Keratinocyte (primary cell): ENCODE results near the gene IL4R. TPM values are rescaled to one million over a fixed set of nuclear protein-coding genes. Genes with fewer than 3 reads are reported as not detected.

Experiments
- DNase-seq: peaks from one replicate; pipeline ENCODE4 v3.0.0-alpha.2; 2011; ENCODE audit warnings: low read depth, missing footprints, low spot score
- FAIRE-seq: peaks from 2 replicates; lab custom pipeline; 2011; peaks lifted over from hg19 to GRCh38; lab: Jason Lieb, UNC
- H2AFZ ChIP-seq: 2 replicates; pipeline ENCODE4 v1.6.0; 2012; ENCODE audit warnings: low read length, control low read depth, inconsistent platforms; ENCODE audit not compliant: control insufficient read depth
- H3K27ac ChIP-seq: 2 replicates; pipeline ENCODE4 v1.5.1; 2011; ENCODE audit warnings: low read length; ENCODE audit not compliant: control insufficient read depth, insufficient read depth
- H3K27me3 ChIP-seq: 3 replicates; pipeline ENCODE4 v1.6.0; 2011; ENCODE audit warnings: low read length; ENCODE audit not compliant: control insufficient read depth, insufficient read depth; ENCODE audit errors: extremely low read depth
- H3K36me3 ChIP-seq, 2 experiments: 2 replicates in 1 of 2; 3 replicates in 1 of 2; pipeline ENCODE4 v1.5.1; 2011; ENCODE audit warnings: low read length in 2 of 2, mild to moderate bottlenecking in 1 of 2; ENCODE audit not compliant: control insufficient read depth in 2 of 2, insufficient read depth in 2 of 2; ENCODE audit errors: extremely low read depth in 1 of 2
- H3K4me1 ChIP-seq: 3 replicates; pipeline ENCODE4 v1.5.1; 2011; ENCODE audit warnings: low read length; ENCODE audit not compliant: control insufficient read depth, insufficient read depth; ENCODE audit errors: extremely low read depth
- H3K4me2 ChIP-seq: 3 replicates; pipeline ENCODE4 v1.6.0; 2011; ENCODE audit warnings: low read depth, low read length; ENCODE audit not compliant: control insufficient read depth, insufficient read depth; ENCODE audit errors: extremely low read depth
- H3K4me3 ChIP-seq, 3 experiments: fragments of 200-600 bp in 1 of 3; sonication (generic) in 1 of 3; 2 replicates in 2 of 3; 3 replicates in 1 of 3; pipeline ENCODE4 v1.5.1; 2011 to 2016; ENCODE audit warnings: low read length in 3 of 3, mild to moderate bottlenecking in 3 of 3, control low read depth in 2 of 3, inconsistent platforms in 1 of 3, low read depth in 1 of 3, mixed read lengths in 1 of 3, mixed run types in 1 of 3, moderate library complexity in 1 of 3; ENCODE audit not compliant: control insufficient read depth in 2 of 3, insufficient read depth in 2 of 3; ENCODE audit errors: extremely low read depth in 1 of 3
- H3K79me2 ChIP-seq: 2 replicates; pipeline ENCODE4 v1.6.0; 2012; ENCODE audit warnings: low read length; ENCODE audit not compliant: control insufficient read depth, insufficient read depth
- H3K9ac ChIP-seq: 3 replicates; pipeline ENCODE4 v1.6.0; 2011; ENCODE audit warnings: low read length; ENCODE audit not compliant: control insufficient read depth, insufficient read depth; ENCODE audit errors: extremely low read depth
- H3K9me1 ChIP-seq: 3 replicates; pipeline ENCODE4 v1.6.0; 2011; ENCODE audit warnings: low read length; ENCODE audit not compliant: control insufficient read depth, insufficient read depth; ENCODE audit errors: extremely low read depth
- H3K9me3 ChIP-seq: 2 replicates; pipeline ENCODE4 v1.5.1; 2012; ENCODE audit warnings: low read depth, low read length; ENCODE audit not compliant: control insufficient read depth
- H4K20me1 ChIP-seq: 3 replicates; pipeline ENCODE4 v1.6.0; 2011; ENCODE audit warnings: low read length; ENCODE audit not compliant: control insufficient read depth, insufficient read depth; ENCODE audit errors: extremely low read depth
- EZH2 ChIP-seq: IDR thresholded peaks from one replicate; pipeline ENCODE4 v1.6.1; 2012; ENCODE audit warnings: inconsistent platforms, mild to moderate bottlenecking, low read length, moderate library complexity
- dilution Hi-C: fragments of 300-500 bp; cut with MboI; formaldehyde crosslinking; loops from one replicate; pipeline ENCODE4 v1.7.0; 2020; ENCODE audit warnings: low sequenced_read_pairs; ENCODE audit not compliant: extremely low pct_ligation_motif_present
- polyA plus RNA-seq, 5 experiments: library from polyadenylated mRNA; depleted of rRNA in 3 of 5; stranded (reverse) in 3 of 5; stranded (forward) in 1 of 5; unstranded in 1 of 5; fragments of >200 nt; gene quantifications; 1 replicate in 1 of 5; 2 replicates in 3 of 5; 3 replicates in 1 of 5; pipeline versions ENCODE4 v1.2.1 to v1.2.3, GENCODE V29; 2011 to 2012; ENCODE audit warnings: missing spikeins in 2 of 5, low read depth in 1 of 5, low replicate concordance in 1 of 5
- TF ChIP-seq, protein P1 (sequence below), 3 experiments: IDR thresholded peaks in 1 of 3; conservative IDR thresholded peaks in 1 of 3; optimal IDR thresholded peaks in 1 of 3; 2 replicates in 2 of 3; 3 replicates in 1 of 3; pipeline versions ENCODE3 to v1.5.1; 2011; ENCODE audit warnings: low read length in 3 of 3, mild to moderate bottlenecking in 3 of 3, moderate library complexity in 2 of 3, control low read depth in 1 of 3, inconsistent platforms in 1 of 3; ENCODE audit not compliant: insufficient read depth in 2 of 3; ENCODE audit errors: extremely low read depth in 1 of 3

Gene IL4R
- polyA plus RNA-seq, 1 donor (not counting 4 experiments of a cell fraction or from before 2014, with no cell fraction given), result 60.5 TPM

DNA sequence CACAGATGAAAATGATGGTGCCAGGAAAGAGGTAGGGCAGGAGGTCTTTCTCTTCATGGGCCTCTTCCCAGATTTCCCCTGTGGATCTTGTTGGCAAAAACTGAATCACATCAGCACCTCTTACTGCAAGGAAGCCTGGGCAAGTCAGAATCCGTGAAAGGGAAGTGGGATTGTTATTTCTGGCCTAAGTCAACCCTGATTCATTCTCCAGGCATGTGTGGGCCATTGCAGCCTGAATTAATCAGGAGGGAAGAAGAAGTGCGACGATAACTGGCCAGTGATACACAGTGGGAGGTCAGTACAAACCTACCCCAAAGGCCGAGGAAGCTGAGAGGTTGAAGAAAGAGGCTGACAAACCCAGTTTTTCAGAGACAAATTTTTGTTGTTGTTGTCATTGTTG lies 27.3 kb upstream of the IL4R start:
- H3K4me2 ChIP-seq, result peak overlapping the region; percentile 51
- peak overlapping the region; percentile 39 for H3K27ac ChIP-seq

DNA sequence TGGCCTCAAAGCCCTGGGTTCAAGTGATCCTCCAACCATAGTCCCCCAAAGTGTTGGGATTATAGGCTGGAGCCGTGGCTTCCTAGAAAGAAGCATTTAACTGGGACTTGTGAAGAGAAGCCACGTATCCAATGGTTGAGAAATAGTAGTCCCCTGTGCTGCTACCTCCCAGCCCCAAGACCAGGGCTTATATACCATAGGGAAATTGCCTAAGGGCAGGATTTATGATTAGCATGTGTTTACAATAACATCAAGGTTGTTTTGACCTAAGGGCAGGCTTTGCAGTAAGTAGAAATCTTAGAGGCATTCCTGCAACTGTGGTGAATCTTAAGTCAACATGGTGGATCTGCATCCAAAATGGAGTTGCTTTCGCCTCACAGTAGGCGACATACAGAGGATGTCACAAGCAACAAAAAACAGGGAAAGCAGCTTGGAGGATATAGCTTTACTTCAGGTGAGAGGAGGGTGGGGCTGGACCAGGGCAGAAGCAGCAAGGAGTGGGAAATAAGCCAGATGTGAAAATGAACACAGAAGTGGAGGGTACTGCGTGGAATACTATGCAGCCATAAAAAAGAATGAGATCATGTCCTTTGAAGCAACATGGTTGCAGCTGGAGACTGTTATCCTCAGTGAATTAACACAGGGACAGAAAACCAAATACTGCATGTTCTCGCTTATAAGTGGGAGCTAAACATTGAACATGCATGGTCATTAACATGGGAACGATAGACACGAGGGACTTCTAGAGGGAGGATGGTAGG lies 26.5 kb upstream of the IL4R start:
- no peaks in the 10 kb centered on the region for H3K36me3 ChIP-seq
- no peak overlapping the region for H3K4me3 ChIP-seq
- peak overlapping the region; percentile 20 for H3K4me2 ChIP-seq
- FAIRE-seq (no peak), DNase-seq (no peak)
- H3K9ac ChIP-seq, result no peak overlapping the region
- no peaks in the 10 kb centered on the region for H4K20me1 ChIP-seq
- H3K79me2 ChIP-seq, result no peaks in the 10 kb centered on the region
- TF ChIP-seq, protein P1, sequence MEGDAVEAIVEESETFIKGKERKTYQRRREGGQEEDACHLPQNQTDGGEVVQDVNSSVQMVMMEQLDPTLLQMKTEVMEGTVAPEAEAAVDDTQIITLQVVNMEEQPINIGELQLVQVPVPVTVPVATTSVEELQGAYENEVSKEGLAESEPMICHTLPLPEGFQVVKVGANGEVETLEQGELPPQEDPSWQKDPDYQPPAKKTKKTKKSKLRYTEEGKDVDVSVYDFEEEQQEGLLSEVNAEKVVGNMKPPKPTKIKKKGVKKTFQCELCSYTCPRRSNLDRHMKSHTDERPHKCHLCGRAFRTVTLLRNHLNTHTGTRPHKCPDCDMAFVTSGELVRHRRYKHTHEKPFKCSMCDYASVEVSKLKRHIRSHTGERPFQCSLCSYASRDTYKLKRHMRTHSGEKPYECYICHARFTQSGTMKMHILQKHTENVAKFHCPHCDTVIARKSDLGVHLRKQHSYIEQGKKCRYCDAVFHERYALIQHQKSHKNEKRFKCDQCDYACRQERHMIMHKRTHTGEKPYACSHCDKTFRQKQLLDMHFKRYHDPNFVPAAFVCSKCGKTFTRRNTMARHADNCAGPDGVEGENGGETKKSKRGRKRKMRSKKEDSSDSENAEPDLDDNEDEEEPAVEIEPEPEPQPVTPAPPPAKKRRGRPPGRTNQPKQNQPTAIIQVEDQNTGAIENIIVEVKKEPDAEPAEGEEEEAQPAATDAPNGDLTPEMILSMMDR (optimal IDR thresholded peaks at IDR 0.05 in 1 of 3, IDR thresholded peaks at IDR 0.05 in 1 of 3, conservative IDR thresholded peaks at IDR 0.05 in 1 of 3; ENCODE audit: extremely low read depth in 1 of 3, insufficient read depth in 2 of 3, low read length in 3 of 3), result no peak
- TF ChIP-seq EZH2, result no peak
- dilution Hi-C loops, result no loop called here
- H3K9me3 ChIP-seq, result peaks cover 2% of the 10 kb centered on the region
- no peaks in the 10 kb centered on the region for H3K9me1 ChIP-seq
- peak overlapping the region; percentile 39 for H3K27ac ChIP-seq
- no peaks in the 10 kb centered on the region for H3K27me3 ChIP-seq
- H3K4me1 ChIP-seq, result peaks cover 14% of the 10 kb centered on the region
- no peak overlapping the region for H2AFZ ChIP-seq

More for the DNA sequence above, 27.3 kb upstream of the IL4R start:
- H3K36me3 ChIP-seq, result no peaks in the 10 kb centered on the region
- H3K4me1 ChIP-seq, result peaks cover 14% of the 10 kb centered on the region
- TF ChIP-seq, protein P1 (optimal IDR thresholded peaks at IDR 0.05 in 1 of 3, IDR thresholded peaks at IDR 0.05 in 1 of 3, conservative IDR thresholded peaks at IDR 0.05 in 1 of 3; ENCODE audit: extremely low read depth in 1 of 3, insufficient read depth in 2 of 3, low read length in 3 of 3), result no peak
- TF ChIP-seq EZH2, result no peak
- DNase-seq (peak; percentile 60), FAIRE-seq (peak; percentile 85)
- H3K9me3 ChIP-seq, result peaks cover 2% of the 10 kb centered on the region
- no peaks in the 10 kb centered on the region for H4K20me1 ChIP-seq
- no peak overlapping the region for H3K9ac ChIP-seq
- no peak overlapping the region for H2AFZ ChIP-seq
- dilution Hi-C loops, result no loop called here
- H3K4me3 ChIP-seq, result no peak overlapping the region
- no peaks in the 10 kb centered on the region for H3K79me2 ChIP-seq
- no peaks in the 10 kb centered on the region for H3K9me1 ChIP-seq
- no peaks in the 10 kb centered on the region for H3K27me3 ChIP-seq
